Retinal pigment epithelial cell (primary cell): ENCODE results near the gene CYSLTR2.

Experiments
- DNase-seq: peaks from one replicate; pipeline ENCODE4 v3.0.0-alpha.2; 2010; ENCODE audit warnings: low read depth
- H3K4me3 ChIP-seq: 2 replicates; pipeline ENCODE4 v1.5.1; 2011; ENCODE audit warnings: mild to moderate bottlenecking, low read length, control low read depth, moderate library complexity
- TF ChIP-seq, protein P1 (sequence below): conservative IDR thresholded peaks from 2 replicates; pipeline ENCODE4 v1.5.1; 2011; ENCODE audit warnings: low read depth, low read length, control low read depth, inconsistent platforms

Gene CYSLTR2

DNA sequence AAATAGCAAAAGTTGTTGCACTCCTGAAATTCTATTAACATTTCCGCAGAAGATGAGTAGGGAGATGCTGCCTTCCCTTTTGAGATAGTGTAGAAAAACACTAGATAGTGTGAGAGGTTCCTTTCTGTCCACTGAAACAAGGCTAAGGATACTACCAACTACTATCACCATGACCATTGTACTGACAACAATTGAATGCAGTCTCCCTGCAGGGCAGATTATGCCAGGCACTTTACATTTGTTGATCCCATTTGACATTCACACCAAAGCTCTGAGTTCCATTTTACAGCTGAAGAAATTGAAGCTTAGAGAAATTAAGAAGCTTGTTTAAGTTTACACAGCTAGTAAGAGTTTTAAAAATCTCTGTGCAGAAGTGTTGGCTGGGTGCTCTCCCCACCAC lies 55.0 kb downstream of the CYSLTR2 start:
- DNase-seq = no peak
- H3K4me3 ChIP-seq = no peak overlapping the region
- TF ChIP-seq, protein P1, sequence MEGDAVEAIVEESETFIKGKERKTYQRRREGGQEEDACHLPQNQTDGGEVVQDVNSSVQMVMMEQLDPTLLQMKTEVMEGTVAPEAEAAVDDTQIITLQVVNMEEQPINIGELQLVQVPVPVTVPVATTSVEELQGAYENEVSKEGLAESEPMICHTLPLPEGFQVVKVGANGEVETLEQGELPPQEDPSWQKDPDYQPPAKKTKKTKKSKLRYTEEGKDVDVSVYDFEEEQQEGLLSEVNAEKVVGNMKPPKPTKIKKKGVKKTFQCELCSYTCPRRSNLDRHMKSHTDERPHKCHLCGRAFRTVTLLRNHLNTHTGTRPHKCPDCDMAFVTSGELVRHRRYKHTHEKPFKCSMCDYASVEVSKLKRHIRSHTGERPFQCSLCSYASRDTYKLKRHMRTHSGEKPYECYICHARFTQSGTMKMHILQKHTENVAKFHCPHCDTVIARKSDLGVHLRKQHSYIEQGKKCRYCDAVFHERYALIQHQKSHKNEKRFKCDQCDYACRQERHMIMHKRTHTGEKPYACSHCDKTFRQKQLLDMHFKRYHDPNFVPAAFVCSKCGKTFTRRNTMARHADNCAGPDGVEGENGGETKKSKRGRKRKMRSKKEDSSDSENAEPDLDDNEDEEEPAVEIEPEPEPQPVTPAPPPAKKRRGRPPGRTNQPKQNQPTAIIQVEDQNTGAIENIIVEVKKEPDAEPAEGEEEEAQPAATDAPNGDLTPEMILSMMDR = no peak

DNA sequence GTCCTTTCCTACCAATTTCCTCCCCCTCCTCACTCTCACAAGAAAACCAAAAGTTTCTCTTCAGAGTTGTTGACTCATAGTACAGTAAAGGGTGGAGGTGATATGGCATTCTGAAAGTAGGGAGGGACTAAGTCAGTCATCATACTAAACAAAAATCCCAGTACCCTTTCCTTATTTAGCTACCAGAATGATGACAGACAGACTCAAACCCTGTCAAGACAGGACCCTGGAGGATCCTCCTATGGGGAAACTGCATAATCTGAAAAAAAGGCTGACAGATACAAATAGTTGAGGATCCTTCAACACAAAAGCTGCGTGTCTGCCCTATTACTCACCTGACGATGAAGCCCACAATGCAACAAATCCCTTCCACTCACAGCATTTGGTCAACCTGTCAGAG lies 55.5 kb downstream of the CYSLTR2 start:
- TF ChIP-seq, protein P1 = no peak
- no peak overlapping the region for H3K4me3 ChIP-seq
- no peak for DNase-seq

DNA sequence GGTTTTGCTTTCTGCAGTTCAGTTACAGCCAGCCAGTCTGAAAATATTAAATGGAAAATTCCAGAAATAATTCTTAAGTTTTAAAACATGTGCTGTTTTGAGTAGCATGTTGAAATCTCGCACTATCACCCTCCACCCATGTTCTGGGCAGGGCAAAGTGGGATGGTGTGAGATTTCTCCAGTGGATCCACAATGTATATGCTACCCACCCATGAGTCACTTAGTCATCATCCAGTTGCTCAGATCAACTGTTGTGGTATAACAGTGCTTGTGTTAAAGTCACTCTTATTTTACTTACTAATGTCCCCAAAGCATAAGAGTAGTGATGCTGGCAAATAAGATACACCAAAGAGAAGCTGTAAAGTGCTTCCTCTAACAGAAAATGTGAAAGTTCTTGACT lies 56.4 kb downstream of the CYSLTR2 start:
- no peak overlapping the region for H3K4me3 ChIP-seq
- no peak for DNase-seq
- TF ChIP-seq, protein P1 = no peak

DNA sequence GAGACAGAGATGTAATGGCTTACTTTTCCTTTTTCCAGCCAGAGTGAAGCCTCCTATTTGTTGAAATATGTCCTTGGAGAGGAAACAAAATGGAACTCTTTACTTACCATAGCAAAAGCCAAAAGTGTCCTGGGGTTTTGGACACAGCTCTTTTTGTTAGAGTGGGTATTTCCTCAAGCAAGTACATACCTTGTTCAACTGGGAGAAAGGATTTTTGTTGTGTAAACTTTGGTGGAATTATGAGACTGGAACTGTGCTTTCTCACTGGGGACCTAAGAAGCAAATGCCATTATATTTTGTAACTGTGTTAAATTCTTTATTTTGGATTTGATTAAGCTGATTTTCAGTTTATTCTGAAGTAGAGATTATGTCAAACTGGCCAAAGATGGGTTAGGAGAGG lies 58.4 kb downstream of the CYSLTR2 start:
- H3K4me3 ChIP-seq = no peak overlapping the region
- no peak for DNase-seq
- TF ChIP-seq, protein P1 = no peak

DNA sequence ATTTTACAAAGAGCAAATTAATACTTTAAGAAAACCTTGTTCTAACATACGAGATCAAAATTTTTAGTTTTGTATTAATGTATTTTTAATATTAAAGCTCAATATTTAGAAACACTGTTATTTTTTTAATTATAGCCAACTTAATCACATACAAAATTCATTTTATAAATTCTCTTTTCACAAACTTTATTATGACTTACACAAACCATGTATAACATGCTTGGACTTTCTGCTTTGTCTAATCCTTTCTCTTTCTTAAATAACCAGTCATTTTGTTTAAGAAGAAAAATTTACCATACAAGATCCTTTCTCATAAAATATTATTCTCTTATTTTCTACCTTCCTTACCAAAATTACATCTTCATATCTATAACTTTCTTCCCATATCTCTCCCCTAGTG lies 62.2 kb downstream of the CYSLTR2 start:
- TF ChIP-seq, protein P1 = no peak

DNA sequence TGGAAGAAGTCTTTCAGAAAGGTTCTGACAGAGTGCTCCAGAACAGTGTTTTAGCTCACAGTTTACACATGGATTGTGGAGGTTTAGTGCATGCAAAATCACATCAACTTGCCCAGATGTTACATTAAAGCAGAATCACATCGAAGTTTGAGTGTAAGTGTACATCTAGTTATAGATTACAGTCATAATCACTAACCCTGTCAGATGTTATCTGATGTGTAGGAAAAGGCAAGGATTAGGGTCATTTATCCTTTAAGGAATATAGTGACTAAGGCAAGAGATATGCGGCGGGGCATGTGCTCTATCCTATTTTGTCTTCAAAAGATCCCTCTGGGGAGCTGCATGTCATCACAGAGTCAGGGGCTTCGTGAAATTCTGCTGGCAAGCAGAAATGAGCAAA lies 66.9 kb downstream of the CYSLTR2 start:
- TF ChIP-seq, protein P1 = no peak

More for the DNA sequence above, 62.2 kb downstream of the CYSLTR2 start:
- H3K4me3 ChIP-seq = no peak overlapping the region
- DNase-seq = no peak

DNA sequence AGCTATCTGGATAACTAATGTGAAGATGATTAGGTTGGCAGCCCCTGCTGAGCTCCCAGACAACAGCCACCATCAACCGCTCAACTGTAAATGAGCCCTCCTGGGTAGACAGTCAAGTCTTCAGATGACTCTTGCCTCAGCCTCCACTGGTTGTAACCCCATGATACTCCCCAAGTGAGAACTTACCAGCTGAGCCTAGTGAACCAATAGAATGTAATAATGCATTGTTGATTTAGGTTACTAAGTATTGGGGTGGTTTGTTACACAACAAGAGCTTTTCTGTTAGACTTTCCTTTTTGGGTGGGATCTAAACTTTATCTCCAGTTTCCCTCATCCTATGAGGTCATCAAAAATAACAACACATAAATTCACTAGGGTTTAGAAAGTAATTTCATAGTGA lies 69.4 kb downstream of the CYSLTR2 start:
- TF ChIP-seq, protein P1 = no peak
- no peak for DNase-seq
- H3K4me3 ChIP-seq = no peak overlapping the region

More for the DNA sequence above, 66.9 kb downstream of the CYSLTR2 start:
- no peak overlapping the region for H3K4me3 ChIP-seq
- no peak for DNase-seq
